ENCODE results near the gene TSKU.
"Not testable (repeated sequence)": the region's sequence is repeated elsewhere in the genome, so short reads cannot be mapped to it uniquely, and the experiment has no call there.

Gene TSKU

GRCh38 chr11:76788661-76789442, 5.7 kb downstream of the TSKU start:
- DNase-seq (ENCODE audit: low spot score), result no peak

DNA sequence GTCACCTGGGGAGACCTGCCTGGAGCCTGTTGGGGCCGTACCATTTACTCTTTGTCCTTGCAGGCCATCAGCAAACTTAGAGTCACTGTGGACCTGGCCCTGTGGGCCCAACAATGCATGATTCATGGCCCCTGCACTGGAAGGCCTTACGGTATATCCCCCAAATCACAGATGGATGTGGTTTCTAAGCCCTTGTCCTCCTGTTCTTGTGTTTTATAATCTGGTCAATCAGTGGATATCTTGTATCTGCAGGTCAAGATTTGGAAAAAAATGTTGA, 6.2 kb downstream of the TSKU start:
- DNase-seq (ENCODE audit: low spot score), result no peak

GRCh38 chr11:76790251-76790650, 7.1 kb downstream of the TSKU start:
- peak; percentile 2 for DNase-seq (ENCODE audit: low spot score)

DNA sequence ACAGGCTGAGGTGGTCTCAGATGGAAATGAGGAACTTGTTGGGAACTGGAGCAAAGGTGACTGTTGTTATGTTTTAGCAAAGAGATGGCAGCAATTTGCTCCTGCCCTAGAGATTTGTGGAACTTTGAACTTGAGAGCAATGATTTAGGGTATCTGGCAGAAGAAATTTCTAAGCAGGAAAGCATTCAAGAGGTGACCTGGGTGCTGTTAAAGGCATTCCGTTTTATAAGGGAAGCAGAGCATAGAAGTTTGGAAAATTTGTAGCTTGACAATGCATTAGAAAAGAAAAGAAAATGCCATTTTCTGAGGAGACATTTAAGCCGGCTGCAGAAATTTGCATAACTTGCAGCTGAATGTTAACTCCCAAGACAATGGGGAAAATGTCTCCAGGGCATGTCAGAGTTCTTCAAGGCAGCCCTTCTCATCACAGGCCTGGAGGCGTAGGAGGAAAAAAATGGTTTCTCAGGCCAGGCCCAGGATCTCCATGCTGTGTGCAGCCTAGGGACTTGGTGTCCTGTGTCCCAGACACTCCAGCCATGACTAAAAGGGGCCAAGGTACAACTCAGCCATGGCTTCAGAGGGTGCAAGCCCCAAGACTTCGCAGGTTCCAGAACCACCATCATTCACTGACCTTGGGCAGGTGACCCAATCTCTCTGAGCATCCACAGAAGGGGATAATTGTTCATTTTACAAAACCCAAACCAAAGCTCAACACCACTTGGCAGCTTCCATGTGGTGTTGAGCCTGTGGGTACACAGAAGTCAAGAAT, 8.0 kb downstream of the TSKU start:
- not testable (repeated sequence) for DNase-seq (ENCODE audit: low spot score)

DNA sequence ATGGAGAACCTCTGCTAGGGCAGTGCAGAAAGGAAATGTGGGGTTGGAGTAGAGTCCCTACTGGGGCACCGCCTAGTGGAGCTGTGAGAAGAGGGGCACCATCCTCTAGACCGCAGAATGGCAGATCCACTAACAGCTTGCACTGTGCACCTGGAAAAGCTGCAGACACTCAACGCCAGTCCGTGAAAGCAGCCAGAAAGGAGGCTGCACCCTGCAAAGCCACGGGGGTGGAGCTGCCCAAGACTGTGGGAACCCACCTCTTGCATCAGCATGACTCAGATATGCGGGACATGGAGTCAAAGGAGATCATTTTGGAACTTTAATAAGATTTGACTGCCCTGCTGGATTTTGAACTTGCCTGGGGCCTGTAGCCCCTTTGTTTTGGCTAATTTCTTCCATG, 8.7 kb downstream of the TSKU start:
- no peak for DNase-seq (ENCODE audit: low spot score)

DNA sequence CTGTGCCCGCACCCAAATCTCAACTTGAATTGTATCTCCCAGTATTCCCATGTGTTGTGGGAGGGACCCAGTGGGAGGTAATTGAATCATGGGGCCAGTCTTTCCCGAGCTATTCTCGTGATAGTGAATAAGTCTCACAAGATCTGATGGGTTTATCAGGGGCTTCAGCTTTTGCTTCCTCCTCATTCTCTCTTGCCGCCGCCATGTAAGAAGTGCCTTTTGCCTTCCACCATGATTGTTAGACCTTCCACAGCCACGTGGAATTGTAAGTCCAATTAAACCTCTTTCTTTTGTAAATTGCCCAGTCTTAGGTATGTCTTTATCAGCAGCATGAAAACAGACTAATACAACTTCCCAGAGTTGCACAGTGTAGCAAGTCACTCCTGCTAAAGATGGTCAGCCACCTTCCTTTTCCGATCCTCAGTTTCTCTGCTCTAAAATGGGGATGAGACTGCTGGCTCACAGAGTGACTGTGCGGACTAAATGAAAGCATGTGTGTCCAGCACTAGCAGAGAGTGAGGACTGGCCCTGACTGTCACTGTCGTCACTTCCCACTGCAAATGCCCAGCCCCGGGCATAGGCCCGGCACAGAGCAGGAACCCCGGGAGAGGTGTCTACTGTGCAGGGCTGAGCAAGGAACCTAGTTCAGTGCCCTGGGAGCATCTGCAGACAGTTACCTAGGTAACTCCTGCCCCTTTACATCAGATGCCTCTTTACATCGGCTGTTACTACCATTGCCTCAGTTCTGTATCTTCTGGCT, 9.5 kb downstream of the TSKU start:
- DNase-seq (ENCODE audit: low spot score), result peak; percentile 6

DNA sequence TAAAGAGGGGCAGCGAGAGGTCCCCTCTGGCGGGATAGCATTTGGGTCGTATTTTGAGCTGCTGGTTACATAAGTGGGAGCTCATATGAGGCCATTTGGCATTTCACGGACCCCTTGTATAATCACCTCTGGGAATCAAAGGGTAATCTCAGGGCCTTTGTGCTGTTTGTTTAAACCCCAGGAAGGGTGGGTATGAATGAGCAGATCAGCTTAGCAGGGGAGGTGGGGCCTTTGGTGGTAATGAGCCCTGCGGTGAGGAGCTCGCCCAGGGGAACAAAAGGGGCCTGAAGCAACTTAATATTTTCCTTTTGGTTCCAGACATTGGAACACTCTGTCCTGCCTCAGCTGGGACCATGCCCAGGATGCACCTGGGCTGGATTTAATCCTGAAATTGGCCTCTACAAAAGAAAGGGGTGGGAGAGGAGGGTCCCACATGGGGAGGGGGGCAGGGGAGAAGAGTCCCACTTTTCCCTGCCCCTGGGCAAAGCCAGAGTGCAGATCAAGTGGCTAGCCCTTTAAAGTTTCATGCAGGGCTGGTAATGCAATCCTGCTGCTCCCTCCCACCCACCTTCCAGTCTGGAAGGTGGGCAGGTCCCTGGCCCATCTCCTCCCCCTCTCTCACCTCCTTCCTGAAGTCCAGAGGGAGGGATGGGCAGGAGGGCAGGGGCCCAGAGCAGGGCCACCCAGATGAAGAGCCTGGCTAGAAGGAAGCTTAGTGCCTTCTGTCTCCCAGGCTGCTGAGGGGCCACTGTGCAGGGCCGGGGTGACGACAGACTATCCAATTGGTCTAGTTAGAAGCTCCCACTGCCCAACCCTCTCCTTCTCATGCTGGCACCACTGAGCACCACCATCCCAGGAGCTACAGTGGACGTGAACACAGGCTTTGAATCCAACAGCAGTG, 10.5 kb downstream of the TSKU start:
- DNase-seq (ENCODE audit: low spot score), result peak; percentile 57

- DNase-seq (ENCODE audit: low spot score), result peak; percentile 3
These were observed 11.5 kb downstream of the TSKU start for GRCh38 chr11:76794371-76795289.

- DNase-seq (ENCODE audit: low spot score), result peak; percentile 2
These were observed 12.3 kb downstream of the TSKU start for GRCh38 chr11:76795290-76795935.

- peak; percentile 2 for DNase-seq (ENCODE audit: low spot score)
These were observed 12.8 kb downstream of the TSKU start for GRCh38 chr11:76795936-76796441.

DNA sequence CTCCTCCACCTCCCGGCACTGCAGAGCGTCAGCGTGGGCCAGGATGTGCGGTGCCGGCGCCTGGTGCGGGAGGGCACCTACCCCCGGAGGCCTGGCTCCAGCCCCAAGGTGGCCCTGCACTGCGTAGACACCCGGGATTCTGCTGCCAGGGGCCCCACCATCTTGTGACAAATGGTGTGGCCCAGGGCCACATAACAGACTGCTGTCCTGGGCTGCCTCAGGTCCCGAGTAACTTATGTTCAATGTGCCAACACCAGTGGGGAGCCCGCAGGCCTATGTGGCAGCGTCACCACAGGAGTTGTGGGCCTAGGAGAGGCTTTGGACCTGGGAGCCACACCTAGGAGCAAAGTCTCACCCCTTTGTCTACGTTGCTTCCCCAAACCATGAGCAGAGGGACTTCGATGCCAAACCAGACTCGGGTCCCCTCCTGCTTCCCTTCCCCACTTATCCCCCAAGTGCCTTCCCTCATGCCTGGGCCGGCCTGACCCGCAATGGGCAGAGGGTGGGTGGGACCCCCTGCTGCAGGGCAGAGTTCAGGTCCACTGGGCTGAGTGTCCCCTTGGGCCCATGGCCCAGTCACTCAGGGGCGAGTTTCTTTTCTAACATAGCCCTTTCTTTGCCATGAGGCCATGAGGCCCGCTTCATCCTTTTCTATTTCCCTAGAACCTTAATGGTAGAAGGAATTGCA, 13.5 kb downstream of the TSKU start:
- DNase-seq (ENCODE audit: low spot score), result peak; percentile 1

- no peak for DNase-seq (ENCODE audit: low spot score)
These were observed 14.4 kb downstream of the TSKU start for GRCh38 chr11:76797341-76798201.

GRCh38 chr11:76798202-76798581, 15.0 kb downstream of the TSKU start:
- peak; percentile 2 for DNase-seq (ENCODE audit: low spot score)

DNA sequence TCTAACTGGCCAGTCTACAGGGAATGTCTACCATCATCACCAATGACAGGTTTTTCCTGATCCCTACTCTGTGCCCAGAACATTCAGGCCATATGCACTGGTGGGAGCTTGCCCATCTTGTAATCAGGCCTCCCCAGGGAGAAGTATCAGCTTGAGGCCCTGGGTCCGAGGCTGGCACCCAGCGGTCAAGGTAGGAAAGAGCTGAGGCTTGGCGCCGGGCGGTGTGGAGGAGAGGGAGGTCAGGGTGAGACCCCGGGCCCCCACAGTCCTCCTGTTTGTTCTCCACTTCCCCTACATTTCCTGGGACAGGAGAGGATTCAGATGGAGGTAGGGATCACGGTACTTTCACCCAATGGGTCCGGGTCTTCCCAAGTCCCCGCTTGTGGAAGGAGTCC, 15.5 kb downstream of the TSKU start:
- no peak for DNase-seq (ENCODE audit: low spot score)

DNA sequence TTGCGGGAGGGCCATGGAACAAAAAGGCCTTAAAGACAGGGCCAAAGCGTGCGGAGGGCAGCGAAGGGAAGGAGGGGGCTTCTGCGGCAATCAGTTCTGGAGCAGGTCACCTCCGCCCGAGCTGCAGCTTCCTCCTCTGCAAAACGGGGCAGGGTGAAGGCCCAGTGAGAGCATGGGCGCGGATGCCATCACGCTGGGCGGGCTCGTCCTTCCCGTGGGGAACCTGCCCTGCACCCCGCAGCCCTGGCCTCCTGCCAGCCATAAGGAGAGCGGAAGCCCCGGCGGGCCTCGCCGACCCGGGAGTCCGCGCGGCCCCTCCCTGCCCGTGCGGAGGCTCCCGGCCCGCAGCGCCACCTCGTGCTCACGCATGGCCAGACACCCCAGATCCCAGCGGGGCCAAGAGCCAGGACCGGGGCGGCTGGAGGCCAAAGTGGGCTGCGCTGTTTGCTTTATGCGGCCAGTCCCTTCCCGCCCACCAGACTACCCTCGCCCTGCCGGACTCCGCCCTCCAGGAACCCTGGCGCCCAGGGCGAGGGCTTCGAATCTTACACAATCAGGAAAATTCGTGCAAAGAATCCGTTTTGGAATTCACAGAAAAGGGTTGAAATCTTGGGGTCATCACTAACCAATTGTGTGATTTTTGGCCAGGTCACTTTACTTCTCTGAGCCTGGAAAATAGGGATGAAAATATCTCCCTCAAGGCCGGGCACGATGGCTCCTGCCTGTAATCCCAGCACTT, 16.1 kb downstream of the TSKU start:
- peak; percentile 97 for DNase-seq (ENCODE audit: low spot score)

- DNase-seq (ENCODE audit: low spot score), result peak; percentile 2
These were observed 17.5 kb downstream of the TSKU start for GRCh38 chr11:76800466-76801200.

- DNase-seq (ENCODE audit: low spot score), result peak; percentile 33
These were observed 18.1 kb downstream of the TSKU start for GRCh38 chr11:76801225-76801624.

All from iPS-NIHi11 (cell line).